ENCODE data around the gene TEAD1. TPM values are rescaled to one million over a fixed set of nuclear protein-coding genes. Genes with fewer than 3 reads are reported as not detected.

The TEAD1 gene
- total RNA-seq, 2 donors from 2014 or later = 47.9 to 87.0 TPM

DNA sequence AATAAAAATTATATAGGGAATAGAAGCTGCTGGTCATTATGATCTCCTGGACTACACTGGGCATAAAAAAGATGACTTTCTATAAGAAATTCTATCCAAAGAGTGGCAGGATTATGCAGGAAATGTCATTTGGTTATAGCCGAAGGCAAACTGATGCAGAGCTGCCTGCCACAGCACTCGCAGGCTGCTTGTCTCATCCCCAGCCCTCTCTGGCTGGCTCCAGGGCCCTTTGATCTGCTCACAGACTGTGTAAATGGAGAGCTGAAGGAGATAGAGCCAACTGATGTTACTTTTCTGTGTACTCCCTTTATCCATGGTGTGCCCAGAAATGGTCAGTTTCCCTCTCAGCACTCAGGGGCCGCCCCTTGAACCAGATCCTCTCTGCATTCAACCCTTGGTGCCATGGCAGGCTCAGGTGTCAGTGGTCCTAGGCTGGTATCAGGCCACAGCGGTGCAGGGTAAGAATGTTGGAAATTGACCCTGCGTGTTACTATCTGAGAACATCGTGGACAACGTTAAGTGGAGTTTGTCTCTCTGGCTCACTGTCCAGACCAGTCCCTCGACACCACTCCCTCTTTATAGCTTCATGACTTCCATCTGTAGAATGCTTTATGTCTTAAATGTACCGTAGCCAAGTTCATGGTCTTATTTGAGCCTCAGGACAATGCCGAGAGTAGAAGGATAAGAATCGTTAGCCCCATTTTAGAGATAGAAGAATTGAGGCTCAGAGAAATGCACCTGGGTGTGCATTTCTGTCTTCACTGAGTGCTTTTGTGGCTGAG is 27.8 kb downstream of the TEAD1 start:
- no peak overlapping the region for H3K27ac ChIP-seq
- TF ChIP-seq POLR2AphosphoS5 (IDR thresholded peaks at IDR 0.05) (no peak), POLR2A (IDR thresholded peaks at IDR 0.05) (no peak), CTCF (IDR thresholded peaks at IDR 0.05) (no peak)
- 63% methylated on average over 11 of the region's 11 CpGs for WGBS
- DNase-seq (ENCODE audit: low spot score) = no peak
- H3K4me1 ChIP-seq (replicated peaks) = peaks cover 3% of the 10 kb centered on the region
- no peak overlapping the region for H3K4me3 ChIP-seq
- H3K9me3 ChIP-seq = no peaks in the 10 kb centered on the region
- H3K36me3 ChIP-seq = no peaks in the 10 kb centered on the region
- H3K27me3 ChIP-seq (replicated peaks; ENCODE audit: insufficient read depth) = no peaks in the 10 kb centered on the region
- intact Hi-C loops (cut with DNase I) = no loop called here

DNA sequence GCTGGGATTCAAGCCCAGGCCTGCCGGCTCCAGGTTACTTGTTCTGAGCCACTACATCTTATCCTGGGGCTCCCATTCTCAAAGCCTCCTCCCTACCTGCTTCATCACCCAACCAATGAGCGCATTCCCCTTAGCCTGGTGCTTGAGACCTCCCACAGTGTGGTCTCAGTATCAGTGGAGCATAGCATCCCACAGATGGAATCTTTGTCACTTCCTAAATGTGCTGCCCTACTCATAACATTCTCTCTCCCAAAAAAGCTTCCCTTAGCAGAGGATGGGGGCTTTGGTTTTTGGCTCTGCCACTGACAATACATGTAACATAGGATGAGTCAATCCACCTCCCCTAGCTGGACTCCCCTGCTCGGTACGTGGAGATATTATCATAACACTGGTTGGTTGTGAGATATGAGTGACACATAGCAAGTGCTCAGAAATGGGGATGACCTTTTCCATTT is 28.8 kb downstream of the TEAD1 start:
- H3K36me3 ChIP-seq = no peaks in the 10 kb centered on the region
- 77% methylated on average over 4 of the region's 4 CpGs for WGBS
- H3K27ac ChIP-seq = no peak overlapping the region
- intact Hi-C loops (cut with DNase I) = no loop called here
- no peak overlapping the region for H3K4me3 ChIP-seq
- TF ChIP-seq POLR2A (IDR thresholded peaks at IDR 0.05) = no peak
- no peak for TF ChIP-seq POLR2AphosphoS5 (IDR thresholded peaks at IDR 0.05)
- no peak for TF ChIP-seq CTCF (IDR thresholded peaks at IDR 0.05)
- no peaks in the 10 kb centered on the region for H3K27me3 ChIP-seq (replicated peaks; ENCODE audit: insufficient read depth)
- H3K4me1 ChIP-seq (replicated peaks) = peaks cover 3% of the 10 kb centered on the region
- DNase-seq (ENCODE audit: low spot score) = no peak
- no peaks in the 10 kb centered on the region for H3K9me3 ChIP-seq

DNA sequence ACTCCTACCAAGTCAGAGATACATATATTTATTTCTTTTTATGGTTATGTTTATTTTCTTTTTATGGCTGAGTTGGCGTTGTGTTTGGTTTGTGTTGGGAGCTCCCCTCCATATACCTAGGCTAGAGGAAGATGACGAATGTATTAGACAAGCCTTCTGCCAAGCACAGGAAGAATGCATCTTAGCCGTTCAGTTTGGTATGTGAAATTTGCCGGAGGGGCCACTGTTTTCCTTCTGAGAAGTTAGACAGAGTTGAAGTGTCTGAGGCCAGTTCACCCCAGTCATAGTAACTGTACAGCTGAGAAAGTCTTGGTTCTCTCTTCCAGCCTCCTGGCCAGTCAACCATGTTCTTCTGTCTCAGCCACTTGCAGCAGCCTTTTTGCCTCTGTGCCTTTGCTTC is 29.8 kb downstream of the TEAD1 start:
- no peak for TF ChIP-seq POLR2A (IDR thresholded peaks at IDR 0.05)
- no peak for TF ChIP-seq POLR2AphosphoS5 (IDR thresholded peaks at IDR 0.05)
- TF ChIP-seq CTCF (IDR thresholded peaks at IDR 0.05) = no peak
- intact Hi-C loops (cut with DNase I) = no loop called here
- no peak for DNase-seq (ENCODE audit: low spot score)

DNA sequence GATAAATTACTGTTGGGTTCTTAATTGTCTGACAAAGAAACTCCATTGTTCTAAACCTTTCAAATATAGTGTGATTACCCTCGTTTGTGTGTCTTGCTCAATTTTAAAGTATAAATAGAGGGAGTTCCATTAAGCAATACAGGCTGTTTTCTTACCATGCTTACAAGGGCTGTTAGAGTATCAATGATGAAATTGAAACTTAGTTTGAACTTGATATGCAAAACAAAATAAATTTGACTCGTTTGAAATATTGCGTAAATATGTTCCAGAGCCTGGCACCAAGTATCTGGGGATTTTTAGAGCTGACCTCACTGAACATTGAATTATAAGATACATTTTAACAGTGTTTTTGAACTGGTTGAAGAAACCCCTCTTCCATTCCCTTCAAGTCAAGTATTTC is 31.7 kb downstream of the TEAD1 start:
- TF ChIP-seq POLR2A (IDR thresholded peaks at IDR 0.05) (no peak), CTCF (IDR thresholded peaks at IDR 0.05) (no peak), POLR2AphosphoS5 (IDR thresholded peaks at IDR 0.05) (no peak)
- DNase-seq (ENCODE audit: low spot score) = no peak
- no peaks in the 10 kb centered on the region for H3K9me3 ChIP-seq
- no peak overlapping the region for H3K27ac ChIP-seq
- H3K27me3 ChIP-seq (replicated peaks; ENCODE audit: insufficient read depth) = no peaks in the 10 kb centered on the region
- H3K4me3 ChIP-seq = no peak overlapping the region
- H3K36me3 ChIP-seq = no peaks in the 10 kb centered on the region
- intact Hi-C loops (cut with DNase I) = no loop called here
- H3K4me1 ChIP-seq (replicated peaks) = peaks cover 3% of the 10 kb centered on the region
- 54% methylated on average over 3 of the region's 3 CpGs for WGBS

More for the DNA sequence above, 29.8 kb downstream of the TEAD1 start:
- Histone ChIP-seq H3K27me3 (replicated peaks; ENCODE audit: insufficient read depth) (no peaks in the 10 kb centered on the region), H3K9me3 (no peaks in the 10 kb centered on the region), H3K27ac (no peak overlapping the region), H3K4me1 (replicated peaks) (peaks cover 3% of the 10 kb centered on the region), H3K4me3 (no peak overlapping the region), H3K36me3 (no peaks in the 10 kb centered on the region)
- WGBS = 68% methylated on average over 4 of the region's 4 CpGs
